Prostate gland (tissue), 2 donors: ENCODE measurements around the gene PROB1. TPM values are rescaled to one million over a fixed set of nuclear protein-coding genes. Genes with fewer than 3 reads are reported as not detected.

Source experiments
- DNase-seq: peaks from one replicate; pipeline ENCODE4 v3.0.0-alpha.2; 2019; ENCODE audit warnings: low spot score
- H3K27ac ChIP-seq, 2 donors: fragments of 200-600 bp; sonication (generic); 2 replicates each; pipeline ENCODE4 v1.5.1; 2017 to 2019
- H3K27me3 ChIP-seq: fragments of 200-600 bp; sonication (generic); replicated peaks from 2 replicates; pipeline ENCODE4 v1.5.1; 2019; ENCODE audit not compliant: insufficient read depth
- H3K36me3 ChIP-seq, 2 donors: fragments of 200-600 bp; sonication (generic); 1 replicate in 1 of 2; 2 replicates in 1 of 2; pipeline versions ENCODE4 v1.5.1 to v1.8.1; 2017 to 2019
- H3K4me1 ChIP-seq: fragments of 200-600 bp; sonication (generic); replicated peaks from 2 replicates; pipeline ENCODE4 v1.5.1; 2019
- H3K4me3 ChIP-seq, 2 donors: fragments of 200-600 bp; sonication (generic); 2 replicates each; pipeline ENCODE4 v1.5.1; 2017 to 2019
- H3K9me3 ChIP-seq: fragments of 200-600 bp; sonication (generic); 2 replicates; pipeline ENCODE4 v1.5.1; 2017
- POLR2A ChIP-seq: fragments of 450-650 bp; IDR thresholded peaks from one replicate; pipeline ENCODE4 v1.6.1; 2016; ENCODE audit warnings: antibody characterized with exemption, mild to moderate bottlenecking
- POLR2AphosphoS5 ChIP-seq: sonication (generic); formaldehyde crosslinking; IDR thresholded peaks from one replicate; pipeline ENCODE4 v1.6.1; 2017; ENCODE audit warnings: antibody characterized with exemption
- WGBS: methylation state at CpG from one replicate; pipeline ENCODE4 v1.1.5; 2018; 5-methylcytosine and 5-hydroxymethylcytosine counted together
- intact Hi-C: fragments of 100-400 bp; cut with DNase I; formaldehyde crosslinking; loops from one replicate; pipeline ENCODE4 v1.14.2; 2022
- total RNA-seq, 2 donors: library from RNA; depleted of rRNA; stranded (reverse); fragments of >200 nt; gene quantifications; one replicate each; pipeline ENCODE4 v1.1.0, GENCODE V29; 2016
- TF ChIP-seq, protein P1 (sequence below), 4 experiments: fragments of 200-600 bp in 2 of 4; fragments of 450-650 bp in 2 of 4; sonication (generic) in 2 of 4; IDR thresholded peaks; 1 replicate in 3 of 4; 2 replicates in 1 of 4; pipeline ENCODE4 v1.5.1; 2016 to 2019; ENCODE audit warnings: antibody characterized with exemption in 4 of 4, mild to moderate bottlenecking in 2 of 4, moderate library complexity in 2 of 4

Gene PROB1
- total RNA-seq, 2 donors from 2014 or later = 2.4 TPM

DNA sequence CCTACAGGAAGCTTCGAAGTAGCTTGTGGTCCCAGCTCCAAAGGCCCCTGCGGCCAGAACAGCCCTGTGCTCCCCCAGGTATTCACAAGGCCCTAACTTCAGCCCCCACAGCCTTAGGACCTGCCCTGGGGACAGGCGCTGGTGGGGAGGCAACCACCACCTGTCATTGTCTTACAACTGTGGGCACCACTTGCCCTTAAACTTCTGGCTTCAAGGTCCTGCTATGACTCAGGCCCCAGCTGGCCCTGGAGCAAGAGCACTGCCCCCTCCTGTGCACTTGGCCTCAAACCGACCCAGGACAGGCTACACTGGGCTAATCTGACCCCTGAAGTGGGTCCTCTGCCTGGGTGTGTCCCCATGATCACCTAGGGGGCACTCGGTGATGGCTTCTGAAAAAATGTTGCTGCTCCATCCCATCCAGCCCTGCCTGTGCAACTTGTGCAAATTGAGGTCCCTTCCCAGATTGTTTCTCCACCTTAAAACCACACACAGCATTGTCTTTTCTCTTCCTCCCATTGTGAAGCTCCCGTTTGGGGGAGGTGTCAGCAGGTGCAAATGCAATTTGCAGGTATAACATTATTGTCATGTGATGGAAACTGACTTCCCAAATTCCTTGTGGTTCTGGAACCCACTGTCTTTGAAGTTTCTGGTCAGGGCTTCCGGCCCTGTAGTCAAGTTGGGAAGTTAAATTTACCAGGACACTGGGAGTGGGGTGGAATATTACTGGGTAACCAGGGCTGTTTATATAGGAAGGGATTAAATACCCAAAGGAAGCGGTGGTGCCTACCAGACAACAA lies 1.1 kb upstream of the PROB1 start:
- H3K27ac ChIP-seq = no peak overlapping the region
- DNase-seq = no peak
- TF ChIP-seq POLR2AphosphoS5 (no peak), POLR2A (no peak)
- TF ChIP-seq, protein P1, sequence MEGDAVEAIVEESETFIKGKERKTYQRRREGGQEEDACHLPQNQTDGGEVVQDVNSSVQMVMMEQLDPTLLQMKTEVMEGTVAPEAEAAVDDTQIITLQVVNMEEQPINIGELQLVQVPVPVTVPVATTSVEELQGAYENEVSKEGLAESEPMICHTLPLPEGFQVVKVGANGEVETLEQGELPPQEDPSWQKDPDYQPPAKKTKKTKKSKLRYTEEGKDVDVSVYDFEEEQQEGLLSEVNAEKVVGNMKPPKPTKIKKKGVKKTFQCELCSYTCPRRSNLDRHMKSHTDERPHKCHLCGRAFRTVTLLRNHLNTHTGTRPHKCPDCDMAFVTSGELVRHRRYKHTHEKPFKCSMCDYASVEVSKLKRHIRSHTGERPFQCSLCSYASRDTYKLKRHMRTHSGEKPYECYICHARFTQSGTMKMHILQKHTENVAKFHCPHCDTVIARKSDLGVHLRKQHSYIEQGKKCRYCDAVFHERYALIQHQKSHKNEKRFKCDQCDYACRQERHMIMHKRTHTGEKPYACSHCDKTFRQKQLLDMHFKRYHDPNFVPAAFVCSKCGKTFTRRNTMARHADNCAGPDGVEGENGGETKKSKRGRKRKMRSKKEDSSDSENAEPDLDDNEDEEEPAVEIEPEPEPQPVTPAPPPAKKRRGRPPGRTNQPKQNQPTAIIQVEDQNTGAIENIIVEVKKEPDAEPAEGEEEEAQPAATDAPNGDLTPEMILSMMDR (IDR thresholded peaks at IDR 0.05) = no peak
- intact Hi-C loops = no loop called here
- WGBS = 85% methylated on average over 8 of the region's 8 CpGs
- H3K36me3 ChIP-seq = no peaks in the 10 kb centered on the region
- H3K4me3 ChIP-seq = no peak overlapping the region
- H3K4me1 ChIP-seq = peaks cover 22% of the 10 kb centered on the region
- H3K27me3 ChIP-seq = no peaks in the 10 kb centered on the region
- no peaks in the 10 kb centered on the region for H3K9me3 ChIP-seq

DNA sequence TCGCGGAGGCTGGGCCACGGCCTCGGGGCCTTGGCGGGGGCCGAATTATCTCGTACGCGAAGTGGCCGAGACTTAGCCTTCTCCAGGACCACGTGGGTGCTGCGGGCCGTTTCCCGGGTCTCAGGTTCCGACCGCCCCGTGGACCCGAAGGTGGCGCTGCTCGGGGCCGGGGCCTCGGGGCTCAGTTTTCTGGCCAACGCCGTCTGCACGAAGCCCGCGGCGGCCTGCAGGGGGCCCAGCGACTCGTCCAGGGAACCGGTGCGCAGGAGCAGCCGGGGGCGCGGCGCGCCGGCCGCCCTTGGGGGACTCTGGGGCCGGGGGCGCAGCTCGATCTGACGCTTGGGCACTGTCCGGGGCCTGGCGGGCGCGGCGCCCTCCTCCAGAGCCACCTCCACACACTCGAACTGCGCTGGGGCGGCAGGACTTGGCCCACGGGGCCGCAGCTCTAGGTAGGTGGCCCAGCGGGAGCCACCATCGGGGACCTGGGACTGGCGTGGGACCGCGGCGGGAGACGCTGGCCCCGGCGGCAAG lies 716 bp downstream of the PROB1 start:
- DNase-seq = no peak

DNA sequence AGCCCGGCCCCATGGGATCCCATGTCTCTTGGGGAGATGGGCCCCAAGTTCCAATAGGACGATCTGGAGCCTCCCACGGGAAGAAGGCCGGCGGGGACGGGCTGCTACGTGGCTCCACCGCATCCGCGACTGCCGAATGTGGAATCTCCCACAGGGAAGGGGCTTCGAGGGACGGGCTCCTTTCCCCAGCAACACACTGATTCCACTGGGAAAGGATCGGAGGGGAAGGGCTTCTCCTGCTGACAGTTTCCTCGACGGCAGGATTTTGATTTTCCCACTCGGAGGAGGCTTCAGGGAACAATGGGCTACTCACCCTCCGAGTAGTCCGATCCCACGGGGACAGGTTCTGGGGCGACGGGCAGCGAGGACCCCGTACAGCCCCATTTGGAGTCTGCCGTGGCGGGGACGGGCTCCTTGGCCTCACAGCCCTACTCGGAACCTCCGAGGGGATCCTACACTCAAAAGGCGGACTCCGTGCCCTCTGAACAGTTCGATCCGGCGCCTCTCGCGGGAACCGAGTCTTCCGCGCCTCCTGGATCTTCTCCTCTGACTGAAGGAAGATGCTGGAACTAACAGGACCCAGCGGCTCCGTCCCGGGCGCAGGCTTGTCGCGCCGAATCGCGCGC lies 1.3 kb downstream of the PROB1 start:
- intact Hi-C loops = no loop called here
- Histone ChIP-seq H3K36me3 (no peaks in the 10 kb centered on the region), H3K4me1 (peaks cover 34% of the 10 kb centered on the region), H3K9me3 (no peaks in the 10 kb centered on the region), H3K27me3 (no peaks in the 10 kb centered on the region), H3K4me3 (peak overlapping the region; percentile 30 to 39), H3K27ac (peak overlapping the region; percentile 67 to 83)
- TF ChIP-seq, protein P1 (IDR thresholded peaks at IDR 0.05) = no peak
- TF ChIP-seq POLR2AphosphoS5 = no peak
- no peak for TF ChIP-seq POLR2A
- DNase-seq = no peak
- 17% methylated on average over 47 of the region's 49 CpGs for WGBS

More for the DNA sequence above, 716 bp downstream of the PROB1 start:
- TF ChIP-seq POLR2A = no peak
- no peak for TF ChIP-seq POLR2AphosphoS5
- TF ChIP-seq, protein P1 (IDR thresholded peaks at IDR 0.05) = peak in 2 of 4 experiments; percentile 35 to 40
- H3K9me3 ChIP-seq = no peaks in the 10 kb centered on the region
- no peaks in the 10 kb centered on the region for H3K36me3 ChIP-seq
- no peaks in the 10 kb centered on the region for H3K27me3 ChIP-seq
- H3K4me1 ChIP-seq = peaks cover 30% of the 10 kb centered on the region
- intact Hi-C loops = no loop called here
- WGBS = 8% methylated on average over 28 of the region's 62 CpGs
- peak overlapping the region; percentile 67 to 83 for H3K27ac ChIP-seq
- peak overlapping the region; percentile 30 to 39 for H3K4me3 ChIP-seq

GRCh38 chr5:139392678-139393496 lies 2.0 kb downstream of the PROB1 start:
- TF ChIP-seq, protein P1 (IDR thresholded peaks at IDR 0.05) = peak in 3 of 4 experiments; percentile 55 to 89 (median 76)
- TF ChIP-seq POLR2AphosphoS5 = no peak
- no peak for TF ChIP-seq POLR2A
- Histone ChIP-seq H3K27me3 (no peaks in the 10 kb centered on the region), H3K27ac (peak overlapping the region; percentile 67 to 83), H3K4me1 (peaks cover 36% of the 10 kb centered on the region), H3K4me3 (peak overlapping the region; percentile 30 to 39), H3K36me3 (no peaks in the 10 kb centered on the region), H3K9me3 (no peaks in the 10 kb centered on the region)
- intact Hi-C loops = no loop called here
- 10% methylated on average over 49 of the region's 77 CpGs for WGBS
- peak; percentile 55 for DNase-seq
